Effector CD4-positive, alpha-beta T cell (primary cell): ENCODE measurements around the gene UBXN6.

Experiments used
- DNase-seq: peaks from one replicate; pipeline ENCODE4 v3.0.0-alpha.2; 2020

UBXN6 gene

GRCh38 chr19:4493104-4493928 is 35.7 kb upstream of the UBXN6 start:
- no peak for DNase-seq

GRCh38 chr19:4492337-4493103 is 34.9 kb upstream of the UBXN6 start:
- no peak for DNase-seq

GRCh38 chr19:4491446-4491845 is 33.9 kb upstream of the UBXN6 start:
- DNase-seq = no peak

GRCh38 chr19:4488496-4488895 is 30.9 kb upstream of the UBXN6 start:
- DNase-seq = no peak

GRCh38 chr19:4487572-4487971 is 30.0 kb upstream of the UBXN6 start:
- no peak for DNase-seq

GRCh38 chr19:4483385-4483784 is 25.8 kb upstream of the UBXN6 start:
- no peak for DNase-seq

GRCh38 chr19:4482721-4483364 is 25.2 kb upstream of the UBXN6 start:
- DNase-seq = no peak

- DNase-seq = no peak
These were observed 19.6 kb upstream of the UBXN6 start for GRCh38 chr19:4477034-4477801.

- DNase-seq = no peak
These were observed 17.0 kb upstream of the UBXN6 start for GRCh38 chr19:4474514-4475022.

- no peak for DNase-seq
These were observed 16.3 kb upstream of the UBXN6 start for GRCh38 chr19:4473763-4474513.

- no peak for DNase-seq
These were observed 15.6 kb upstream of the UBXN6 start for GRCh38 chr19:4473011-4473762.

GRCh38 chr19:4472174-4472974 is 14.8 kb upstream of the UBXN6 start, which contains the start of gene HDGFL2:
TSS of gene HDGFL2 (plus strand) at chr19:4472297. CDS start at chr19:4472351, 54 bp downstream.
- no peak for DNase-seq

GRCh38 chr19:4471403-4472173 is 14.0 kb upstream of the UBXN6 start:
- peak; percentile 96 for DNase-seq

GRCh38 chr19:4467835-4468234 is 10.2 kb upstream of the UBXN6 start:
- no peak for DNase-seq

GRCh38 chr19:4464815-4465581 is 7.4 kb upstream of the UBXN6 start:
- DNase-seq = no peak

GRCh38 chr19:4456843-4457653 is 546 bp downstream of the UBXN6 start:
- DNase-seq = peak; percentile 44

GRCh38 chr19:4456476-4456842 is 1.1 kb downstream of the UBXN6 start:
- no peak for DNase-seq
